Transverse colon (tissue), 4 donors: ENCODE results near the gene CPEB3.

ENCODE experiments used
- EP300 ChIP-seq: sonication (generic); formaldehyde crosslinking; IDR thresholded peaks from one replicate; pipeline ENCODE4 v1.6.1; 2017; ENCODE audit warnings: antibody characterized with exemption, low read depth
- POLR2A ChIP-seq: fragments of 450-650 bp; IDR thresholded peaks from one replicate; pipeline ENCODE4 v1.6.1; 2016; ENCODE audit warnings: antibody characterized with exemption, mild to moderate bottlenecking, moderate library complexity
- POLR2AphosphoS5 ChIP-seq, 3 donors: sonication (generic); formaldehyde crosslinking; IDR thresholded peaks; one replicate each; pipeline ENCODE4 v1.6.1; 2016; ENCODE audit warnings: antibody characterized with exemption in 3 of 3
- TF ChIP-seq, protein P1 (sequence below), 5 experiments: fragments of 200-600 bp in 3 of 5; fragments of 450-650 bp in 2 of 5; sonication (generic) in 3 of 5; IDR thresholded peaks; 1 replicate in 2 of 5; 2 replicates in 3 of 5; pipeline ENCODE4 v1.5.1; 2016 to 2017; ENCODE audit warnings: antibody characterized with exemption in 5 of 5, inconsistent platforms in 3 of 5, mild to moderate bottlenecking in 2 of 5, moderate library complexity in 1 of 5

DNA sequence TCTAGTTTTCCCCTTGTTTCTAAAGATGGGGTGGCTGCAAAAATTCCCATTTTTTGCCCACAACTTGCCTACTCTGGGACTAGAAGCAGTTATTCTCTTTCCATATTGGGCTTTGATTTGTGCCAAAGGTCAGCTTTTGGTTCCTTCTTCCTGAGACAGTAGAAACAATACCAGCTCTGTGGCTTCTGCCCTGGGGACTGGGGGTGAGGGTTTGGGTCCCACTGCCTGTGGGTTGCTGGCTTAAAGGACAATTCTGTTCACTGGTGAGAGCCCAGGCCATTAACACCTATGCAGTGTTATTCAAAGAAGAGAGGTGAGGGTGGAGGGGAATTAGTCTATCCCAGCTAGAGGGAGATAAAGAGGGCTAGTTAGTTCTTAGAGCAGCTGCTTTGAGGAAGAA lies 171.5 kb downstream of the CPEB3 start:
- TF ChIP-seq, protein P1, sequence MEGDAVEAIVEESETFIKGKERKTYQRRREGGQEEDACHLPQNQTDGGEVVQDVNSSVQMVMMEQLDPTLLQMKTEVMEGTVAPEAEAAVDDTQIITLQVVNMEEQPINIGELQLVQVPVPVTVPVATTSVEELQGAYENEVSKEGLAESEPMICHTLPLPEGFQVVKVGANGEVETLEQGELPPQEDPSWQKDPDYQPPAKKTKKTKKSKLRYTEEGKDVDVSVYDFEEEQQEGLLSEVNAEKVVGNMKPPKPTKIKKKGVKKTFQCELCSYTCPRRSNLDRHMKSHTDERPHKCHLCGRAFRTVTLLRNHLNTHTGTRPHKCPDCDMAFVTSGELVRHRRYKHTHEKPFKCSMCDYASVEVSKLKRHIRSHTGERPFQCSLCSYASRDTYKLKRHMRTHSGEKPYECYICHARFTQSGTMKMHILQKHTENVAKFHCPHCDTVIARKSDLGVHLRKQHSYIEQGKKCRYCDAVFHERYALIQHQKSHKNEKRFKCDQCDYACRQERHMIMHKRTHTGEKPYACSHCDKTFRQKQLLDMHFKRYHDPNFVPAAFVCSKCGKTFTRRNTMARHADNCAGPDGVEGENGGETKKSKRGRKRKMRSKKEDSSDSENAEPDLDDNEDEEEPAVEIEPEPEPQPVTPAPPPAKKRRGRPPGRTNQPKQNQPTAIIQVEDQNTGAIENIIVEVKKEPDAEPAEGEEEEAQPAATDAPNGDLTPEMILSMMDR (IDR thresholded peaks at IDR 0.05) = no peak
- no peak for TF ChIP-seq POLR2A
- TF ChIP-seq POLR2AphosphoS5 (IDR thresholded peaks at IDR 0.05) = no peak
- no peak for TF ChIP-seq EP300
